HG02610 (cell line): ENCODE results near the gene TSPAN17.
"Not testable (repeated sequence)": the region's sequence is repeated elsewhere in the genome, so short reads cannot be mapped to it uniquely, and the experiment has no call there.

Source experiments
- ATAC-seq: cut with Tn5 transposase; IDR thresholded peaks from one replicate; pipeline ENCODE4 v1.9.1; 2021; ENCODE audit warnings: mild to moderate bottlenecking, moderate library complexity; ENCODE audit not compliant: unreplicated experiment

The TSPAN17 gene

DNA sequence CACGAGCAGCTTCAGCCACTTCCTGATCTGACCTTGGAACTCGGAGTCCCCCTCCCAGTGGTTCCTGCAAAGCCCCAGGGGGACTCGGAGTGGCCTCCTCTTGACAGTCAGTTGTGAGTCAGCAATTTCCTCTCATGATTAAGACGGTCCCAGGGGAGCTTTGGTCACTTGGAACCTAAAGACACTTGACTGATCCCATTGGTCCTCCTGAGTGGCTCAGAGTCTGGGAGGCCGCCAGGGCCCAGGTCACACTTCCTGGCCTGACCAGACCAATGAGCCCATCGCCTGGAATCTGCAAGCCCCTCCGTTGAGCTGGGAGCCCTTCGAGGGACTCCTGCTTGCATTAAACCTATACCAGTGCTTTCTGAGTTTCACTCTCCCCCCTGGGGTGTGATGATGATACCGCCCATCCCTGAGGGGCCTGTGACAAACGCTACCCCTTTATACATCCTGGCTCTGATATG is 29.1 kb downstream of the TSPAN17 start:
- peak; percentile 77 for ATAC-seq

DNA sequence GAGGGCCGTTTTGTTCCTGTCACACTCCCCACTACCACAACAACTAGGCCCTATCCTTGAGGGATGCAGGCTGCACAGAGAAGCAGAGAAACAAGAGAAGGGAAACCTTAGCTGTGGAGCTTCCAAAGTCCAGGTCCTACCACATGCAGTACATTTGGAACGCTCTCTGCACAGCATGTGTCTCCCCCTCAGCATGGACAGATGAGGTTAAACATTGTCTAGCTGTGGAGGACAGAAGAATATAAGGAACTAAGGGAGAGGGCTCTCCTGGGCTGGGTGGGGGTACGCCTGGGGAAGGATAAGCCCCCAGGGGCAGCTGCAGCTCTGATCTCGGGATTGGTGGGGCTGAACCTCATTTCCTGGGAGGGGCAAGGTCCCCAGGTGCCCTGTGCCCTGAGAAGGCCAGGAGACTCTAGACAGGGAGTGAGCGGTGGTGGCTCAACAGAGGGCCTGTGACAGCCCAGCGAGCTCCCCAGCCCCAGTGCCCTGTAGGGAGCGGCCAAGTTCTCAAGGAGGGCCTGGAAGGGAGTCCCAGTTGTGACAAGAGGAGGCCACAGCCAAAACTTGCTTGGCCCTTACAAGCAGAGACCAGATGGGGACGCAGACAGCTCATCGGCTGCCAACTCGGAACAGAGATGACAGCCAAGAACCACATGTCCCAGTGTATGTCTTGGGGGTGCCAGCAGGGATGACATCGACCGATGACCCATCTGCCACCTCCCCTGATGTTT is 30.1 kb downstream of the TSPAN17 start:
- ATAC-seq: no peak

DNA sequence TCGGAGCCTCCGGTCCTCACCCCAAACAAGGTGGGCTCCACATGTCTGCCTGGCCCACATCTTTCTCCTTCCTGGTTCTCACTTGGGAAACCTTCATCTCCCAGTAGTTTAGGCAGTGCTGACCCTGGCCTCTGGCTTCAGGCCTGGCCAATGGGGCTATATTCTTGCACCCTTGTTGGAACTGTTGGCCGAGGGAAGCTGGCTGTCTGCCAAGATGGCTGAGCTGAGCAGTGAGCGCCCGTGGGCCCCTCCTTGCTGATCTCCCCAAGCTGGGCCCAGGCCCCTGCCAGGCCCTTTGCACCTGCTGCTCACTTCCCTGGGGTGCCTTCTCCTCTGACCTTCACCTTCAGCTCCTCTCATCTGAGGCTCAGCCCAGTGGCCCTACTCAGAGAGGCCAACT is 31.3 kb downstream of the TSPAN17 start:
- no peak for ATAC-seq

DNA sequence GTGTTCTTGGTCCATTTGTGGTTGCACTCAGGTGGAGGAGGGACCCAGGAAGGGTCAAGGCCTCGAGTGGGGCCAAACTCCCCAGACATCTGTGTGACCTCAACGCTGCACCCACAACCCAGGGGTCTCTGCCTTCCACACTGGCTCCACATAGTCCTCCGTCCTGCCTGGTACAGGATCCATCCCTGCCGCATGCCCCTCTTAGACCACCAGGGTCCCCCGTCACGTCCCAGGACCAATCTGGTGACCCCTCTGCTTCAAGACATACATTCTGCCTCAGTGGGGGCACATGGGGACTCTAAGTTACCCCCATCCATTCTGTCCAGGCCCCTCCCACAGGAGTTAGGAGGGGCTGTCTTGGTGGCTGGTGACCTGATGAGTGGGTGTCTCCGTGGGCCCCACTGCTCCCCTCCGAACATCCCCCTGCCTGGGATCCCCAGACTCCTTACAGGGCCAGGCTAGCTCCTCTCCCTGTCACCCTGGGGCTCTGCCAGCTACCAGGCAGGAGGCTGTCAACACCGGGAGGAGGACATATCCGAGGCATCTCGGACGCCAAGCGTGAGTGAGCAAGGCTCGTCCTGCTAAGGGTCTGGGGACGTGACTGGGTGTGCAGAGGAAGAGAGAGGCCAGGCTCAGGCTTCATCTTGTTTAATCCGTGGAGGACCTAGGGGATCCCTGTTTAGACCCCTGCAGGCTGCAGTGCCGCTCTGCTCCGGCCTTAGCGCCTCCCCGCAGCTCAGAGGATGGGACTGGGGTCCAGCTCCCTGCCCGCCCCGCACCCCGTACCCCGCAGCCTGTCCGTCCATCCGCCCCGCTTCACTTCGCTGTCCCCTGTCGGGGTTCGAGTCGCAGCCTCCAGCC is 32.3 kb downstream of the TSPAN17 start:
- no peak for ATAC-seq

DNA sequence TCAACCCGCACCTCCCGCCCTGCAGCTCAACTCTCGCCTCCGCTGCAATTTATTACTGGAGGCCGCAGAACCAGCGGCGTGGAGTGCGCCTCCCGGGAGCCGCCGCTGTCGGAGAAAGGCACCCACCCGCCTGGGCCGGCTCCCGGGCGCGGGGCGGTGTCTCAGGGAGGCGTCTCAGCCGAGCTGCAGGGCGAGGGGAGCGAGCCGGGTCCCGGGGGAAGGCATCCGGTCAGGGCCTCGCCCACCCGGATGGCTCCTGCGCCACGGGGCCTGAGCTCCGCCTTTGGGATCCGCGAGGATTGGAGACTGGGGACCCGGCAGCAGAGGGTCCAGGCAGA is 32.9 kb downstream of the TSPAN17 start:
- no peak for ATAC-seq

DNA sequence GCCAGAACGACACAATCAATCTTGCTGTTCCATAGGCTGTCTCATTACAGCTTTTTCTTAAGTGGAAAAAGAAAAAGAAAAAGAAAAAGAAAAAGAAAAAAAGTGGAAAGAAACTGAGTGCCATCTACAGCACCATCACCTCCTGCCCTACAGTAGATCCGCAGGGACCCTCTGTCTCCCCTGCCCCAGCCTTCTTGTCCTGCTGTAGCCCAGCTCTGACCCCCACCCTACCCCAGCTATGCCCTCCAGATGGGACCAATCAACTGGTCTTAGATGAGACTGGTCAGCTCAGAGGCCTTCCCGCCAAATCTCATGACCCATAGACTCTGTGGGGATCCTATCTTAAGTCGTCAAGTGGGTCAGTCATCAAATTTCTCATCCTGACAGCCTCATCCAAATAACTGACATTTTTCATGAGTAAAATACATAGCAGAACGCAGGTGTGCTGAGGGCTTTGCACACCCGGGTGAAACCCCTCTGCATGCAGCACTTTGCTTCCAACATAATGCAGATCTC is 34.8 kb downstream of the TSPAN17 start:
- ATAC-seq: no peak

DNA sequence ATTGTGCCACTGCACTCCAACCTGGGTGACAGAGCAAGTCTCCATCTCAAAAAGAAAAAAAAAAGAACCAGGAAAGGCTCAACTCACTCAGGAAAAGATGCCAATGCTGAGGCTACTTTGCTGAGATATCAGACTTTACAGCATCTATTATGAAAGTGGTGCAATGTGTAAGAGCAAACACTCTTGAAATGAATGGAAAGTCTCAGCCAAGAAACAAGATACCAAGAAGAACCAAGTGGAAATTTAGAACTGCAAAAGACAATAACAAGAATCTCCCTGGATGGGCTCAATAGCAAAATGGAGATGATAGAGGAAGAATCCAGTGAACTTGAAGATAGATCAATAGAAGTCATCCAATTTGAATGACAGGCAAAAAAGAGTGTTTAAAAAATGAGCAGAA is 37.7 kb downstream of the TSPAN17 start:
- no peak for ATAC-seq

DNA sequence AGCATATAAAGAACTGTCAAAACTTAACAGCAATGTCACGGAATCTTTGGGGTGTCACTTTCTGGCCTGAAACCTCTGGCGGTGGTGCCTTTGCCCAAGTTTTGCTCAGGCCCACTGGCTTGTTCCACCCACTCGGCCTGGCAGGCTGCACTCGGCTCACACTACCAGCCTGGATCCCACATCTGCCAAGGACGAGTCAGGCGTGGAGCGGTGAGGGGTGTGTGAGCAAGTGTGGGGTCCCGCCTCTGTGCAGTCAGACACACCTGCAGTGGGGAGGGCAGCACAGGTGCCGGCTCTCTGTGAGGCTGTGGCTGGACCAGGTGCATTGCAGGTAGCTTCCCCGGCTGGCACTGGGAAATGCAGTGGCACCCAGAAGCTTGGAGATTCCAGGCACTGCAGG is 40.0 kb downstream of the TSPAN17 start:
- ATAC-seq: no peak

DNA sequence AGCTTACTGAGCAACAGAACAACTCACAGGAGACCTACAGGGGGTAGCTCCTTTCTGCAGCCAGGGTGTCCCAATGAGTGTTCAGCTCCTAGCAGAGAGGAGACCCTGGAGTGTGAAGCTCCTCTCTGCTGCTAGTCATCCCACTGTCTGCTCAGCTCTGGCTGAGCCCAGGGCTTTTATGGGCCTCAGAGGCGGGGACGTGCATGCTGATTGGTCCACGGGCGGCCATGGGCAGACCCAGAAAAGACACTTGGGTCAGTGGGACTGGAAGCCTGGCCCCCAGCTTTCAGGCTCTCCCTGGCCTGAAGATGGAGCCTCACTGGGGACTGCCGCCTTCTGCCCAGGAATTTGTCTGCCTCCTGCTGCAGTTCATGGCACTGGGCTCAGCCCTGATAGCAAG is 40.6 kb downstream of the TSPAN17 start:
- no peak for ATAC-seq

DNA sequence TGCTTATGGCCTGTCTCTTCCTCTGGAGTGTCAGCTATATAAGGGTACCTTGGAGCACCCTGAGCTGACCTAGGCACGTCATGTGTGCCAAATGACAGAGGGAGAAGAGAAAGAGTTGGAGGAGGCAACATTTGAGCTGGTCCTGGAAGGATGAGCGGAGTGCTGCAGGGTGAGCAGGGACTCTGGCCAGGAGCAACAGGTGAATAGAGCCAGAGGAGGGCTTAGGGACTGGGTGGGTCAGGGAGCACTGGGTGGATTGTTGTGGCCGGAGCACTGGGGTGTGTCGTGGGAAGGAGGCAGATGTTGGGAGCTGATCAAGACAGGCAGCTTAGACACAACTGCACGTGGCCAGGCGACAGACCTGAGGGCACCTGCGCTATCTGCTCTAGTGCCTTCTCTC is 43.6 kb downstream of the TSPAN17 start:
- no peak for ATAC-seq

DNA sequence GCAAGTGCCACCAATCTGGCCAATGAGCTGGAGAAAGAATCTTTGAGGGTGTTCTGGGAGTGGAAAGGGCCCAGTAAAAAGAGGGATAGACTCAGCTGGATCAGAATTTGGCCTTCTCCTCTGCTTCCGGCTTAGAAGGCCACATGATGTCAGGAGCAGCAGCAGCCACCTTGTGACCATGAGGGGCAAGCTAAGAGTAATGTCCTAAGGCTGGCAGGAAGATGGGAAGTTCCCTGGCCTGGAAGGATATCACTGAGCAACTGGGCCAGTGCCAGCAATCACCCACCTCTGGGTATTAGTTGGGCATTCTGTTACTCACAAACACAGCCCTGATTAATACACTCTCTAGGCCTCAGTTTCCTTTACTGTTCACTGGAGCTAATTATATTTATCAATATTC is 44.2 kb downstream of the TSPAN17 start:
- no peak for ATAC-seq

DNA sequence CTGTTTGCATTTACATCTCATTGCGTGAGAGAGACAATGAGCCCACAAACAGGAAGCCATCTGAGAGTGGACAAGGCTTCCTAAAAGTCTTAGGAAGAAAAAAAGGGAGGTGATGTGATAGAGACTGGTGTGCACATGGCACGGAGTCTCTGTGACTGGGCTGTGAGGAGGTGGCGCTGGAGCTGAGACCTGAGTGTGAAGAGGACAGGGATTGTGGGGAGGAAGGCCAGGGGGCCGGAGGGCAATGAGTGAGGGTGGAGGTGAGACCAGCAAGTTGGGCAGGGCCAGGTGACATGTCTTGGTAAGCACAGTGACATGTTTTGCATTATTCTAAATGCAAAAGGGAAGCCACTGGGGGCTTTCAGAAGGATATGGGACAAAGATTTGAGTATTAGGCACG is 45.0 kb downstream of the TSPAN17 start:
- ATAC-seq: no peak

DNA sequence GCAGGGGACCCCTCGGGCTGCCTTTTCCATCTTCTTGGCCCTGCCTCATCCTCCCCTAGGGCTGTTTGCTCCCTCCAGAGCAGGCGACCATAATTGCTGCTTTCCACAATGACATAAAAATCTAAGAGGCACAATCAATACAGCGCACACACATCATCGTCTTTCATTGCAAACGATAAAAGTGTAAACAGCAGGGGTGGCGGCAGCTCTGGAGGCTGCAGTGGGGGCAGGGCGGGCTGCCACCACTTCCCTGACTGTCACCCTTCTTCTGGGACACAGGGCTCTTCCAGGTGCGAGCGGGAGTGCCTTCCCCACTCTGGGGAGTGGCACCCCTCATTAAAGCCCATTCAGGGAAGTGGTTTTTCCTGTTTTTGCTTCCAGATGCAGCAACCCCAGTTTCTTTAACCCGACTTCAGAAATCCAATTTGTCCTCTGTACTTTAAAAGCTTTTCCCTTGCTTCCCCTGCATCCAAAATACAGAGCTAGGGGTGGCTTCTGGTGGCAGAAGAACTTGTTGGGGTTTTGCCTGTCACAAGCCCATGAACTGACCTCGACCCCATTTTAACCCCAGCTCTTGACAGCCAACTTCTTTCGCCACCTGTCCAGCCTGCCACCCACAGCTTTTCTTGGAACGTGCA is 45.7 kb downstream of the TSPAN17 start:
- no peak for ATAC-seq

DNA sequence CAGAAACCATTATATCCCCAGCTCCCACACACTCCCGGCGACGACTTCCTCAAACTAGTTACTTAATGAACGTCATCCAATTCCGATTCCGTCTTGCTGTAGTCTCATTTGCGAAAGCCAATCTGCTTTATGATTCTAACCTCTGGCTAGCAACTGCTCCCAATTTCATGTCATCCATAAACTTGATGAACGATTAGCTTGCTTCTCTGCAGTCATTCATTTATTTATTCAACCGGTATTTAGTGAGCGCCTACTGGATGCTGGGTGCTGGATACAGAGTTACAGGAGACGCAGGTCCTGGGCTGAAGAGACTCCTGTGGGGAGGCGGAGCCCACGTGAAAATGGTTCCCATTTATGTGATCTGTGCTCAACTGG is 46.2 kb downstream of the TSPAN17 start:
- no peak for ATAC-seq

DNA sequence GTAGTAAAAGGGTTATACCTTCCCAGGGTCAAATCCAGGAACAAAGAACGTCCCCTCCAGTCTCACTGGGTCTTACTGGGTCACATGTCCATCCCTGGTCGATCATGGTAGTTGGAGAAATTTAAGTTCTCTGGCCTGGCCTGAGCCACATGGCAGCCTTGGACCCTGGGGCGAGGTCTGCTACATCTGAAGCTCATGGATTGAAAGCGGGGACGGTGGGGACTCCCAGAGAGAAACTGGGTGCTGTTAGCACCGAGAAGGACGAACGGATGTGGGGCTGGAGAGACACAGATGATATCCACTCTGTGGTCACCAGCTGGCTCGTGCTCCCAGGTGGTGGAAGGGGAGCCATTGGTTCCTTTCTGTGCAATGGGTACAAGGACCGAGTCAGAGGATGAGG is 46.9 kb downstream of the TSPAN17 start:
- ATAC-seq: no peak

DNA sequence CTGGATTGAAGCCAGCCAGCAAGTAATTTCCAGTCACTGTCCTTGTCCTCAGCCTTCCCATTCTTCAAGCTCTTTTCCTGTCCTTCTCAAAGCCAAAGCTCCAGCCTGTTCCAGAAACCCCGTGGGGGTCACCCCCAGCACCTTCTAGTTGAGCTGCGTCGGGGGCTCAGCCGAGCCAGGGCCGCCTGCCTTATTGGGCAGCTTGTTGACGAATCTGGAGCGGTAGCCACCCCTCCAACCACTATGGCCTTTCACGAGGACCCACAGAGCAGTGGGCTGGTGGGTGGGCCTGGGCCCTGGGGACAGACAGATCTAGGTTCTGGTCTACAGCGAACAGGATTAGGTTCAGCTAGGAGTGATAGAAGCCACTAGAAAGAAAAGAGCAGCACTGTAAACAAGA is 47.3 kb downstream of the TSPAN17 start:
- ATAC-seq: no peak

DNA sequence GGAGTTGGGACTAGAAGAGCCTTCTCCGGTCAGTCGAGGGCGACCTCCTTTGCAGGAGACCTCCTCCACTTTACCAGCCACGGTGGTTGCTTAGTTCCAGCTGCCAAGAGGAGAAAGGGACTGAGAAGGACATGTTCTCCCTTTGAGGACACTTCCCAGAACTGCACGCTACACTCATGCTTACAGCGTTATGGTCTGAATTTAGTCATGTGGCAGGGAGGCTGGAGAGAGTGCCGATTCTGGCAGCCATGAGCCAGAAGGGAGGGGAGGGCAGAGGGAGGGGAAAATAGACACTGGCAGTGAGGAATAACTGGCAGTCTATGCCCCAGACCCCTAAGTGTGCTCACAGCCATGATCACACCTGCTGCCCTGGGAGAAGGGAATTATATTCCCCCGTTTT is 47.8 kb downstream of the TSPAN17 start:
- ATAC-seq: no peak

DNA sequence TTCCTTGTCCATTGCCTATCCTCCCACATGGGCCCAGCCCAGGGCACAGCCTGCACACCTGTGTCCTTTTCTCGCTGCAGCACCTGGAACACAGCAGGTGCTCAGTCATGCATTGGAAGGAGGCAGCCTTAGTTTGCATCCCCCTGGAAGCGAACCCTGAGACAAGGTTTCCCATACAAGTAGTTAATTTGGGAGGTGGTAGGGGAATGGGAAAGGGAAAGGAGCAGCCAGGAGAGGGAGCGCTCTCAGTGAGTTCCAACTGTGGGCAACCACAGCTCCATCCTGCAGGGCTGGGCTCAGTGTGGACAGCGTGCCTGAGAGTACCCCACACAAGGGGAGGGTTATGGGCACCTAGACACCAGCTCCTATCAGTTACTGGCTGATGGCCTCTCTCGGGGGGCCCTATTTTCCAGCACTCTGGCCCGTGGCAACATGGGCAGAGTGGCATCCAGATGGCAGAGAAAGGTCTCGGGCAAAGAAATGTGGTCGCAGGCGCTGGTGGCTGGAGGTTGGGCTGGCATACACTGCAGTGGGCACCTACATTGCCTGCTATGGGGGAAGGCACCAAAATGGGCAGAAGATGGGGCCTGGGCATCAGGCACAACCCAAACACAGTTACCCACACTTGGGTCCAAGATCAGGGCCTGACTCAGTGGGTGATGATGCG is 50.1 kb downstream of the TSPAN17 start:
- ATAC-seq: no peak

DNA sequence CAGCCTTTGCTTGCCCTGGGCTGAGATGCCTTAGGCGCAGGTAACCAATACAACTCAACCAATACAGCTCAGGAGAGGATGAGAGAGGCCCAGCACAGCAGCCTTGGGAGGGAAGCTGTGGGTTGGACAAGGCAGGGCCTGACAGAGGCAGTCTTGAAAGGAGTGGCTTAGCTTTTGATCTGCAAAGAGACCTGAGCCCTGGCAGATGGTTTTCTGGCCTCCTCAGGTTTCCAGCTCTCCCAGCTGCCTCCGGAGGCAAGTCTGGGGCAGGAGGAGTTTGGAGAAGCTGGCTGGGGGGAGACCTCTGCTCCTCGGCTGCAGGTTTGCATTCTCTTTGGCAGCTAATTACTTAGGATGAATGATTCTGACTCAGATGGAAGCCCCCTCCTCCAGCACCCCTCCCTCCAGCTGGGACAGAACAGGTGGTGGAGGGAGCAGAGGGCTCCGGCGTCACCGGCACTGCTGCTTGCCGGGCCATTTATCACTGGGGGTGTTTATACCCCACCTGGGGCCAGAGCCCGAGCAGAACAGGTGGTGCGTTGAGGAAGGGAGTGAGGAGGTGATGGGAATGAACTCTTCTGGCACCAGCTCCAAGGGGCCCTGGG is 50.8 kb downstream of the TSPAN17 start:
- no peak for ATAC-seq

DNA sequence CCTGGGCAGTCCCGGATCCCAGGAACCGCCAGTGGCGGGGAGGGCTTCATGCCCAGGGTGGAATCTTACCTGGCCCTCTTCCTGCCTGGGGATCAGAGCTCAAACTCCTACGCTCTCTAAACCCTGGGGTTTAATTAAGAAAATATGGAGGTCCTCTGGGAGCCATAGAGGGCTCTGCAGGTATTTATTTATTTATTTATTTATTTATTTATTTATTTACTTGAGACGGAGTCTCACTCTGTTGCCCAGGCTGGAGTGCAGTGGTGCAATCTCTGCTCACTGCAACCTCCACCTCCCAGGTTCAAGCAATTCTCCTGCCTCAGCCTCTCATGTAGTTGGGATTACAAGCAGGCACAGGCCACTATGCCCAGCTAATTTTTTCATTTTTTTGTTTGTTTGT is 52.2 kb downstream of the TSPAN17 start:
- ATAC-seq: not testable (repeated sequence)
